GM21576 (cell line): ENCODE data around the gene NKD1.

Experiments
- ATAC-seq: cut with Tn5 transposase; IDR thresholded peaks from one replicate; pipeline ENCODE4 v1.9.1; 2021; ENCODE audit warnings: mild to moderate bottlenecking, moderate library complexity; ENCODE audit not compliant: unreplicated experiment

NKD1 gene

GRCh38 chr16:50557046-50557445, 8.8 kb downstream of the NKD1 start:
- no peak for ATAC-seq

DNA sequence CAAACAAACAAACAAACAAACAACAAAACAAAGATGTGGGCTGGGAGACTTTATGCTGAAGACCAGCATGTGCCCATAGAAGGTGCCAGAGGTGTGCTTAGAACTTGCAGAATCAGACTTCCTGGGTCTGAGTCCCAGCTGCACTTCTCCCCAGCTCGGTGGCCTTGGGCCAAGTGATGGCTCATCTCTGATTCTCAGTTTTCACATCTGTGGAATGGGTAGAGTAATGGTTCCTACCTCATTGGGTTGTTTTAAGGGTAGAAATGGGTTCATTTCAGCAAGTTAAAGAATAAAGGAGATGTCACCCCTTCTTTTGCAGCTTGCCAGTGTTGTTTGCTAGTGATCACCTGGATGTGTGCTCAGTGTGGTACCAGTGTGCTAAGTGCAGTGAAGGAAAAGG, 10.7 kb downstream of the NKD1 start:
- no peak for ATAC-seq

DNA sequence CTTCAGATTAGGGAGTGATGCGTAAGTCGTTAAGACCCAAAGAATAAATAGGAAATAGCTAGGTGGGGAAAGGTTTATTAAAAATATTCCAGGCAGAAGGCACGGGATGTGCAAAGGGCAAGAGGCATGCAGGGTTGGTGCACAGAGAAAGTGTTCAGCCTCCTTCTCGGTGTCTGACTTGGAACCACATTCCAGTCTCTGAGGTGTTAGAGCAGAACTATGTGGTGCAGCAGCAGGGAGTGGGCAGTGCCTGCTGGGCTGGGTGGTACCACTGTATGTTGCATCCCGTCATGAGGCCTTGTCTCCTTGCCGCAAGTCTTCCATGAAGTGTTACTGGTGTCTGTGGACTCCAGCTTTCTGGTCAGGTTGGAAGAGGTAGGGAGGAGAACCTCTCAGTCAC, 11.1 kb downstream of the NKD1 start:
- ATAC-seq = no peak

- ATAC-seq = no peak
These were observed 11.8 kb downstream of the NKD1 start for GRCh38 chr16:50559804-50560514.

DNA sequence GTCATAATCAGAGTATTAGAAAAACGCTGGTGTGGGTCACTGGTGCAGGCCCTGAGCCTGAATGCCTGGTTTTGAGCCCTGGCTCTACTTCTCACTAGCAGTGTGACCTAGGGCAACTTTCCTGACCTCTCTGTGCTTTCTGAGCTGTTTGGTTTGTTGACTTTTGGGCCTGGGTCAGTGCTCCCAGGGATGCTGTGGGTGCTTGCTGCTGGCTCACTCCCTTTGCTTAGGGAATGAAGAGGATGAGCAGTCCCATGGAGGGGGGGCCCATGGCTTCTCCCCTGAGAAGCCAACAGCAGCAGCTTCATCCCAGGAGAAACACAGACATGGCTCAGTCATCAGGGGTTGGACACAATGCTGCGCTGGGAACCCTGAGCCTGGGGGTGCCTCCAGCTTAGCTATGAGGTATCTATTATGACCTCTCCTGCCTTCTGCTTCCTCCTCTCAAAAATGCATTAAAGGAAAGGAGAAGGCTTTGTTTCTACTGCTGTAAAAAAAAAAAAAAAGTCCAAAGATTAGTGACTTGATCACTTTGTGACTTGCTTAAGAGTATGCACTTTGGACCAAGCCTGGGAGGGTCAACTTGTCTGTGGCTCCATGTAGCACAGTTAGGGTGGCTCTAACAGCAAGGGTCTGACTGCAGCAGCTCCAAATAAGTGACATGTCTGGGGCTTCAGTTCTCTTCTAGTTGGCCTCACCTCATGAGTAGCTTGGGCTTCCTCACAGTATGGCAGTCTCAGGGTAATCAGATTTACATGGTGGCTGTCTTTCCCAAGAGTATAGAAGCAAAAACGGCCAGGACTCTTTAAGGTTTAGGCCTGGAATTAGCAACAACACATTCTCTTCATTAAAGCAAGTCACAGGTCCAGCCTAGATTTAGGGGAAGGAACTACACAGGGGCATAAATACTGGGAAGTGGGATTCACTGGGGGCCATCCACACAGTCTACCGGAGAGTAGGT, 13.0 kb downstream of the NKD1 start:
- no peak for ATAC-seq

- ATAC-seq = no peak
These were observed 14.5 kb downstream of the NKD1 start for GRCh38 chr16:50562657-50563056.

GRCh38 chr16:50563989-50564388, 15.8 kb downstream of the NKD1 start:
- no peak for ATAC-seq

GRCh38 chr16:50565428-50565827, 17.2 kb downstream of the NKD1 start:
- no peak for ATAC-seq

- no peak for ATAC-seq
These were observed 18.1 kb downstream of the NKD1 start for GRCh38 chr16:50566014-50566962.

GRCh38 chr16:50567651-50568050, 19.5 kb downstream of the NKD1 start:
- no peak for ATAC-seq

- no peak for ATAC-seq
These were observed 20.1 kb downstream of the NKD1 start for GRCh38 chr16:50568187-50568815.

- no peak for ATAC-seq
These were observed 22.2 kb downstream of the NKD1 start for GRCh38 chr16:50570354-50570753.

GRCh38 chr16:50570808-50571598, 22.8 kb downstream of the NKD1 start:
- ATAC-seq = no peak

GRCh38 chr16:50571786-50572185, 23.6 kb downstream of the NKD1 start:
- ATAC-seq = no peak

DNA sequence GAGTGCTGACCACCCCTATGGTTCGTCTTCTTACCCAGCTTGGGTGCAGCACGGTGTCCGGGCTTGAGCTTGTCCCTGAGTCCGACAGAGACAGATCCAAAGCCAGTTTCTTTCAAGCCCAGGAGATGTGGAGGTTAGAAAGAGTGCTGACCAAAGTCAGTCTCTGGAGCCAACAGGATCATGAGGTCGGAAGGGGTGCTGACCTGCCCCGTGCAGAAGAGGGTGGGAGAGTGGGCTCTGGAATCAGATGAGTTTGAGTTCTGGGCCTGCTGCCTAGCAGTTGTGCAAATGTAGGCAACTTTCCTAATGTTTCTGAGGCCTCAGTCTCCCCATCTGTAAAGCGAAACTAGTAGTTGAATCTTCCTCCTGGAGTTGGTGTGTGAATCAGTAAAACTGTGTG, 24.5 kb downstream of the NKD1 start:
- ATAC-seq = no peak

DNA sequence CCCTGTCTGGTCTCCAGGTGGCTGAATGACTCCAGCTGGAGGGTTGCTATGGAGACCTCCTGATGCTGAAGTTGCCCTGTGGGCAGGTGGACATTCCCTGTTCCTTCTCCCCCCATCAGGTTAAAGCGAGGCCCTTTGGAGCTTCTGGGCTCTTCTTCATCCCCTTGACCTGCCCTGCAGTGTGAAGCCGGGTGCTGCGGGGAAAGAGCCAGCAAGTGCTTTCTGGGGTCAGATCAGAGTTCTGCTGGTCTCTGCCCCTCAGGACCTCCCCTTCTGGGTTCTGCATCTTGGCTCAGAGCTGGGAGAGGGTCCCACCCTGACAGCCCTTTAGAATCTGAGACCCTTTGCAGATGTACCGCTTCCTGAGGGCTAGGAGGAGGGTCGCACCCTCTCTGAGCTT, 25.1 kb downstream of the NKD1 start:
- ATAC-seq = no peak

DNA sequence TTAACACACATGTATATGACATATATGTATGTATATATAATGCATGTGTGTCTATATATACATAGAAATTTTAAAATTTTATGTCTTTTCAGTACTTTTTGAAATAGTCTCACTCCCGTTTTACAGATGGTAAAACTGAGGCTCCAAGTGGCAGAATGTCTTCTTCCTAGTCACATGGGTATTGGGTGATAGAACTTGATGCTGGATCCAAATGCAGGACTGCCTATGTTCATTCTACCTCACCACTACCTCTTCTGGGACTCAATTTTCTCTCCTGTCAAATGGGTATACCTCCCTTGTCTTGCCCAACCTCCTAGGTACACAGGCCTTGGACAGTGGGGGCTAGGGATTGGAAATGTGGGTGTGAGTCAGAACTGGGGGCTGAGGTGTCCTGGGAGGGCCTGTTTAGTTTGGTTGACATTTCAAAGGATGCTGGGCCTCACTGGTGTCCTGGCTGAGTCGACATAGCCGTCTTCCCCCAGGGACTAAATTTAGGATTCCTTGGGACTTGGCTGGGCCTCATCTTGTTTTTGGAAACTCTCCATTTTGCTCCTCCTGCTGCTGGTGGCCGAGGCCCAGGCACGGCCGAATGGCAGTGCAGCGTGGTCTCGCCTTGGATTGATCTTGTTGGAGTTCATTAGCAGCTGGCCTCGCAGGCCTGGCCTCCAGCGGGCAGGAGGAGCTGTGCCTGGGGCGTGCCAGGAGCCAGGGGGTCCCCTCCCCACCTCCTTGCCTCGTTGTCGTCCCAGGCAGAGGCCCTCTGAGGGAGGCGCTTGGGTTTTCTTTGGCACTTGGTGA, 25.9 kb downstream of the NKD1 start:
- no peak for ATAC-seq

- no peak for ATAC-seq
These were observed 26.5 kb downstream of the NKD1 start for GRCh38 chr16:50574745-50575136.

DNA sequence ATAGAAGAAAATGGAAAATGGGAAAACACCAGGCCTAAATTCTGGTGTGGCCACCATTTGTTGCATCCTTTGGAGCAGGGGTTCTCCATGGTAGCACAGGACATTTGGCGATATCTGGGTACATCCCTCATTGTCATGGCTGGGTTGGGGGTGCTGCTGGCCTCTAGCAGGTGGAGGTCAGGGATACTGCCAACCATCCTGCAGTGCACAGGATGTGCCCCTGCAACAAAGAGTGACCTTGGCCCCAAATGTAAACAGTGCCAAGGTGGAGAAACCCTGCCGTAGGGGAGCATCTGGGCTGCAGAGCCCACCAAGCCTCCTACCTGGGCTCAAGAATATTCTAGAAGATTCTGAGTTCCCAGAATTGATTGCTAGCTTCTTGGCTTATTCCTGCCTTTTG, 27.5 kb downstream of the NKD1 start:
- no peak for ATAC-seq
